ENCODE data around the gene CYP2W1. TPM values are rescaled to one million over a fixed set of nuclear protein-coding genes. Genes with fewer than 3 reads are reported as not detected.
A peak's percentile ranks its signal among the peaks of the same experiment; 100 is the strongest.

Gene CYP2W1
- total RNA-seq, 4 donors from 2014 or later: 11.7 to 31.6 (median 19.3) TPM

- TF ChIP-seq POLR2A (IDR thresholded peaks at IDR 0.05) (no peak), CTCF (IDR thresholded peaks at IDR 0.05) (no peak)
- intact Hi-C loops (cut with DNase I; ENCODE audit: low total_unique reads): no loop called here
- DNase-seq (ENCODE audit: low spot score in 2 of 2): no peak
- H3K4me3 ChIP-seq (ENCODE audit: low read depth, poor library complexity, severe bottlenecking): peak overlapping the region; percentile 40
- 47 to 72% methylated on average over 10 to 64 of the region's 69 CpGs for WGBS, 2 donors
These were observed 44.5 kb downstream of the CYP2W1 start for GRCh38 chr7:1027242-1028043.

GRCh38 chr7:1028044-1028770, 45.2 kb downstream of the CYP2W1 start:
- TF ChIP-seq CTCF (IDR thresholded peaks at IDR 0.05): no peak
- TF ChIP-seq POLR2A (IDR thresholded peaks at IDR 0.05): no peak
- intact Hi-C loops (cut with DNase I; ENCODE audit: low total_unique reads): no loop called here
- H3K4me3 ChIP-seq (ENCODE audit: low read depth, poor library complexity, severe bottlenecking): peak overlapping the region; percentile 40
- WGBS, 2 donors: 2 to 4% methylated on average over 13 to 48 of the region's 77 CpGs
- DNase-seq (ENCODE audit: low spot score in 2 of 2): peak; percentile 76 to 97

GRCh38 chr7:1028775-1029636, 46.0 kb downstream of the CYP2W1 start:
- intact Hi-C loops (cut with DNase I; ENCODE audit: low total_unique reads): no loop called here
- 55 to 57% methylated on average over 17 to 18 of the region's 18 CpGs for WGBS, 2 donors
- no peak for TF ChIP-seq POLR2A (IDR thresholded peaks at IDR 0.05)
- no peak overlapping the region for H3K4me3 ChIP-seq (ENCODE audit: low read depth, poor library complexity, severe bottlenecking)
- peak; percentile 86 to 96 for DNase-seq (ENCODE audit: low spot score in 2 of 2)

GRCh38 chr7:1029637-1030443, 46.9 kb downstream of the CYP2W1 start:
- no peak overlapping the region for H3K4me3 ChIP-seq (ENCODE audit: low read depth, poor library complexity, severe bottlenecking)
- TF ChIP-seq CTCF (IDR thresholded peaks at IDR 0.05) (no peak), POLR2A (IDR thresholded peaks at IDR 0.05) (no peak)
- WGBS, 2 donors: 88 to 93% methylated on average over 32 to 33 of the region's 33 CpGs
- no peak for DNase-seq (ENCODE audit: low spot score in 2 of 2)
- intact Hi-C loops (cut with DNase I; ENCODE audit: low total_unique reads): no loop called here

GRCh38 chr7:1030444-1031070, 47.6 kb downstream of the CYP2W1 start:
- no peak for TF ChIP-seq POLR2A (IDR thresholded peaks at IDR 0.05)
- no peak for TF ChIP-seq CTCF (IDR thresholded peaks at IDR 0.05)
- intact Hi-C loops (cut with DNase I; ENCODE audit: low total_unique reads): no loop called here
- WGBS, 2 donors: 83 to 90% methylated on average over 9 to 10 of the region's 12 CpGs
- H3K4me3 ChIP-seq (ENCODE audit: low read depth, poor library complexity, severe bottlenecking): no peak overlapping the region
- DNase-seq (ENCODE audit: low spot score in 2 of 2): no peak
